Activated CD8-positive, alpha-beta memory T cell treated with anti-CD3 and anti-CD28 coated beads for 4 hours (primary cell): ENCODE results near the gene DNAH1.
"Not testable (repeated sequence)": the region's sequence is repeated elsewhere in the genome, so short reads cannot be mapped to it uniquely, and the experiment has no call there.

Experiments used
- DNase-seq, 2 donors: peaks; one replicate each; pipeline ENCODE4 v3.0.0-alpha.2; 2020; ENCODE audit warnings: low read depth in 2 of 2

DNAH1 gene

GRCh38 chr3:52315977-52316764 is at the start of gene DNAH1:
Gene DNAH1, plus strand, starts transcription at chr3:52316319. Its CDS starts 6,124 bp downstream, at chr3:52322443.
- DNase-seq = no peak

- DNase-seq = no peak
Observed at GRCh38 chr3:52268036-52268435, 48.1 kb upstream of the DNAH1 start.

GRCh38 chr3:52269776-52270175 is 46.3 kb upstream of the DNAH1 start:
- DNase-seq = no peak

GRCh38 chr3:52270252-52270754 is 45.8 kb upstream of the DNAH1 start:
- no peak for DNase-seq

- not testable (repeated sequence) for DNase-seq
Observed at GRCh38 chr3:52272172-52272571, 43.9 kb upstream of the DNAH1 start.

- no peak for DNase-seq
Observed at GRCh38 chr3:52272831-52273230, 43.3 kb upstream of the DNAH1 start.

GRCh38 chr3:52274781-52275180 is 41.3 kb upstream of the DNAH1 start:
- not testable (repeated sequence) for DNase-seq

- peak; percentile 60 to 66 for DNase-seq
Observed at GRCh38 chr3:52277071-52277964, 38.8 kb upstream of the DNAH1 start.

GRCh38 chr3:52277972-52278509 is 38.1 kb upstream of the DNAH1 start:
- DNase-seq = no peak

- peak; percentile 91 to 96 for DNase-seq
Observed at GRCh38 chr3:52278510-52279069, 37.5 kb upstream of the DNAH1 start, which contains the start of gene WDR82. Gene WDR82, minus strand, starts transcription at chr3:52278649. Its CDS starts 288 bp downstream, at chr3:52278361.

GRCh38 chr3:52279596-52279995 is 36.5 kb upstream of the DNAH1 start:
- DNase-seq = no peak

- no peak for DNase-seq
Observed at GRCh38 chr3:52280050-52280461, 36.1 kb upstream of the DNAH1 start.

GRCh38 chr3:52281981-52282801 is 33.9 kb upstream of the DNAH1 start:
- DNase-seq = no peak

GRCh38 chr3:52283306-52283705 is 32.8 kb upstream of the DNAH1 start:
- DNase-seq = no peak

- not testable (repeated sequence) for DNase-seq
Observed at GRCh38 chr3:52284051-52284450, 32.1 kb upstream of the DNAH1 start.

GRCh38 chr3:52286777-52287110 is 29.4 kb upstream of the DNAH1 start:
- DNase-seq = no peak

GRCh38 chr3:52288674-52289073 is 27.4 kb upstream of the DNAH1 start:
- no peak for DNase-seq

GRCh38 chr3:52289338-52289746 is 26.8 kb upstream of the DNAH1 start:
- DNase-seq = no peak

GRCh38 chr3:52289747-52290595 is 26.1 kb upstream of the DNAH1 start:
- DNase-seq = no peak
